Right atrium auricular region (tissue), 2 donors: Measurements from ENCODE around the gene TRIM36. TPM values are rescaled to one million over a fixed set of nuclear protein-coding genes. Genes with fewer than 3 reads are reported as not detected.

Experiments
- DNase-seq: peaks from one replicate; pipeline ENCODE4 v3.0.0-alpha.2; 2019; ENCODE audit warnings: low spot score
- H3K27ac ChIP-seq, 2 donors: fragments of 200-600 bp; sonication (generic); 1 replicate in 1 of 2; 2 replicates in 1 of 2; pipeline ENCODE4 v1.5.1; 2016 to 2019
- H3K27me3 ChIP-seq, 2 donors: fragments of 200-600 bp; sonication (generic); one replicate each; pipeline versions ENCODE4 v1.5.1 to v1.6.0; 2017 to 2019
- H3K36me3 ChIP-seq: fragments of 200-600 bp; sonication (generic); one replicate; pipeline ENCODE4 v1.5.1; 2016
- H3K4me1 ChIP-seq, 2 donors: fragments of 200-600 bp; sonication (generic); one replicate each; pipeline versions ENCODE4 v1.5.1 to v1.6.0; 2017 to 2019
- H3K4me3 ChIP-seq, 2 donors: fragments of 200-600 bp; sonication (generic); 1 replicate in 1 of 2; 2 replicates in 1 of 2; pipeline ENCODE4 v1.5.1; 2017 to 2019; ENCODE audit warnings: mild to moderate bottlenecking in 1 of 2, moderate library complexity in 1 of 2
- H3K9me3 ChIP-seq, 2 donors: fragments of 200-600 bp; sonication (generic); one replicate each; pipeline ENCODE4 v1.5.1; 2019
- total RNA-seq, 2 donors: library from RNA; depleted of rRNA; stranded (reverse); fragments of >200 nt; gene quantifications; one replicate each; pipeline ENCODE4 v1.1.0, GENCODE V29; 2016
- TF ChIP-seq, protein P1 (sequence below), 2 donors: fragments of 200-600 bp; sonication (generic); IDR thresholded peaks; one replicate each; pipeline ENCODE4 v1.5.1; 2019; ENCODE audit warnings: antibody characterized with exemption in 2 of 2

Gene TRIM36
- total RNA-seq, 2 donors from 2014 or later = 0.55 to 2.0 TPM

DNA sequence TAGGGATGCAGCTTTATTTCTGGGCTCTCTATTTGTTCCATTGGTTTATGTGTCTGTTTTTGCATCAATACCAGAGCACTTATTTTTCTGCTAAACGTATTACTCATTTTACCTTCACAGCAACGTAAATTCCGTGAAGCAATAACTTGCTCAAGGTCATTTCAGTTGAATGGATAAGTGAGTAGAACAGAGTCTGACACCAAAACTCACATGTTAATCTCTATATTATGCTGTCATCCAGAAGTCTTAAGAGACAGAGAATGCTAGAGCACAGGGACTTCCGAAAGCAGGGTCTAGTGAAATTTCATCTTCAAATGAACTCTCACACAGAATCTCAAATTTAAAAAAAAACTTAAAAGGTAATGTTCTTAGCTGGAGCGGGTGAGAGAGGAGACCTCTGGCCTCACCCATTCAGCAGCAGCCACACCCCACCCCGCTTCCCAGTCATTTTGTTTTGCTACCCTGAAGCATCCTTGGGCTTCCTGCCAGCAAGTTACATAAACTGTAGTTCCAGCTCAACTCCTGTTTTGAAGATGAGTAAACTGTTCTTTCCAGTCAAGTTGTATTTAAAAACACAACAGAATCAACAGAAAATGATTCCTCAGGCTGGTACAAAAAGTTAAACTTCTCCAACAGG is 69.3 kb downstream of the TRIM36 start:
- Histone ChIP-seq H3K4me3 (no peak overlapping the region), H3K36me3 (no peaks in the 10 kb centered on the region), H3K4me1 (no peaks in the 10 kb centered on the region), H3K9me3 (no peaks in the 10 kb centered on the region), H3K27ac (no peak overlapping the region), H3K27me3 (no peaks in the 10 kb centered on the region)
- TF ChIP-seq, protein P1, sequence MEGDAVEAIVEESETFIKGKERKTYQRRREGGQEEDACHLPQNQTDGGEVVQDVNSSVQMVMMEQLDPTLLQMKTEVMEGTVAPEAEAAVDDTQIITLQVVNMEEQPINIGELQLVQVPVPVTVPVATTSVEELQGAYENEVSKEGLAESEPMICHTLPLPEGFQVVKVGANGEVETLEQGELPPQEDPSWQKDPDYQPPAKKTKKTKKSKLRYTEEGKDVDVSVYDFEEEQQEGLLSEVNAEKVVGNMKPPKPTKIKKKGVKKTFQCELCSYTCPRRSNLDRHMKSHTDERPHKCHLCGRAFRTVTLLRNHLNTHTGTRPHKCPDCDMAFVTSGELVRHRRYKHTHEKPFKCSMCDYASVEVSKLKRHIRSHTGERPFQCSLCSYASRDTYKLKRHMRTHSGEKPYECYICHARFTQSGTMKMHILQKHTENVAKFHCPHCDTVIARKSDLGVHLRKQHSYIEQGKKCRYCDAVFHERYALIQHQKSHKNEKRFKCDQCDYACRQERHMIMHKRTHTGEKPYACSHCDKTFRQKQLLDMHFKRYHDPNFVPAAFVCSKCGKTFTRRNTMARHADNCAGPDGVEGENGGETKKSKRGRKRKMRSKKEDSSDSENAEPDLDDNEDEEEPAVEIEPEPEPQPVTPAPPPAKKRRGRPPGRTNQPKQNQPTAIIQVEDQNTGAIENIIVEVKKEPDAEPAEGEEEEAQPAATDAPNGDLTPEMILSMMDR (IDR thresholded peaks at IDR 0.05) = no peak
- DNase-seq = no peak

DNA sequence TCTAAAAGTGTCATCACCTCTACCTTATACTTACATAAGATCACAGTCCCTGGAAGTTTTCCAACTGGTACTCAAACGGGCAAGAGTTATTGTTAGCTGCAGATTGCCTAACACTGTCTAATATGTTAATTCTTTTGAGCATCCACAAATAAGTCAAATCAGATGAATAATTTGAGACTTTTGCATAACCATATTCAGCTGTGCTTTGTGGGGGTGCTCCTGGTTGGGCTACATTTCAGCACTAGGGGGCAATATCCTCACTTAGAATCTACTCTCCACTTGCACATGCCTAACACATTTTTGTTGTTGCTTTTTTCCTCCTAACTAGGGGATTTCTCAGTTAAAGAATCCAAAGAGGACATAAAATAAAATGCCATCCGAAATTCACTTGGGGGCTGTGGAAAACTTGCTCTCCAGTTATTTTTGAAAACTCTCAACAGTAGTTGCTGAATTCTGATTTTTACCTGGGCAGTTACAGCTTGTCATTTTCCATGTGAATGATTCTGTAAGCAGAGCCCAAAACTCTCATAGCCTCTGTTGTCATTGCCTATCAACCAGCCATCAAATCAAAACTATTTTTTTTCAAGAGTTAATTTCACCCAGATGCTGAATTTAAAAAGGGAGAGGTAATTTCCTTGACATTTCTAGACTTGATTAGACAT is 71.5 kb downstream of the TRIM36 start:
- TF ChIP-seq, protein P1 (IDR thresholded peaks at IDR 0.05) = peak in 1 of 2 donors; percentile 68
- no peaks in the 10 kb centered on the region for H3K36me3 ChIP-seq
- no peaks in the 10 kb centered on the region for H3K4me1 ChIP-seq
- no peaks in the 10 kb centered on the region for H3K27me3 ChIP-seq
- H3K4me3 ChIP-seq = no peak overlapping the region
- no peak for DNase-seq
- H3K27ac ChIP-seq = no peak overlapping the region
- H3K9me3 ChIP-seq = no peaks in the 10 kb centered on the region

DNA sequence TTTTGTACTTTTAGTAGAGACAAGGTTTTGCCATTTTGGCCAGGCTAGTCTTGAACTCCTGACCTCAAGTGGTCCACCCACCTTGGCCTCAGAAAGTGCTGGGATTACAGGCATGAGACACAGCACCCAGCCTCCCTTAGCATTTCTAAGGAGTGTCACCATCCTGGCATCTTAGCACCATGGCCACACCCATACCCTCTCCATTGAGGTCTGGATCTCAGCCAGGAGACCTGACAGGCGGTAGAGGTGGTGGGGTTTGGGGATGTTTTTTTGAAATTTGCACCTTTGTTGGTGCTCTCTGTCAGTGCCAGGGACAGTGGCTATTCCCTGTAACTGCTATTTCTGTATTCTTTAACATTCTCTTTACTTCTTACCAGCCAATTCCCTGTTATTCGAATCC is 72.5 kb downstream of the TRIM36 start:
- TF ChIP-seq, protein P1 (IDR thresholded peaks at IDR 0.05) = no peak
- no peak for DNase-seq
- no peaks in the 10 kb centered on the region for H3K36me3 ChIP-seq
- no peaks in the 10 kb centered on the region for H3K9me3 ChIP-seq
- no peak overlapping the region for H3K27ac ChIP-seq
- H3K27me3 ChIP-seq = no peaks in the 10 kb centered on the region
- H3K4me1 ChIP-seq = no peaks in the 10 kb centered on the region
- no peak overlapping the region for H3K4me3 ChIP-seq

GRCh38 chr5:115096034-115096769 is 73.5 kb downstream of the TRIM36 start:
- no peak for DNase-seq
- no peaks in the 10 kb centered on the region for H3K9me3 ChIP-seq
- TF ChIP-seq, protein P1 (IDR thresholded peaks at IDR 0.05) = no peak
- no peaks in the 10 kb centered on the region for H3K36me3 ChIP-seq
- no peaks in the 10 kb centered on the region for H3K27me3 ChIP-seq
- H3K4me3 ChIP-seq = no peak overlapping the region
- H3K27ac ChIP-seq = no peak overlapping the region
- H3K4me1 ChIP-seq = no peaks in the 10 kb centered on the region

GRCh38 chr5:115087951-115088350 is 81.8 kb downstream of the TRIM36 start:
- Histone ChIP-seq H3K36me3 (no peaks in the 10 kb centered on the region), H3K4me3 (no peak overlapping the region), H3K27me3 (no peaks in the 10 kb centered on the region), H3K27ac (no peak overlapping the region), H3K4me1 (no peaks in the 10 kb centered on the region), H3K9me3 (no peaks in the 10 kb centered on the region)
- TF ChIP-seq, protein P1 (IDR thresholded peaks at IDR 0.05) = no peak
- no peak for DNase-seq
